Neuronal stem cell (in vitro differentiated cells): Measurements from ENCODE around the gene CCDC8.
"Not testable (repeated sequence)": the region's sequence is repeated elsewhere in the genome, so short reads cannot be mapped to it uniquely, and the experiment has no call there.

Source experiments
- DNase-seq: peaks from one replicate; pipeline ENCODE4 v3.0.0-alpha.2; 2013; ENCODE audit warnings: low spot score
- H2AFZ ChIP-seq: one replicate; pipeline ENCODE4 v1.6.1; 2013; ENCODE audit warnings: mild to moderate bottlenecking, low read length, inconsistent platforms
- H2AK5ac ChIP-seq: 2 replicates; pipeline ENCODE4 v1.6.1; 2013; ENCODE audit warnings: low read depth, mild to moderate bottlenecking, inconsistent platforms, low read length, moderate library complexity, mixed read lengths
- H2BK120ac ChIP-seq: 2 replicates; pipeline ENCODE4 v1.6.1; 2013; ENCODE audit warnings: low read depth, mild to moderate bottlenecking, inconsistent platforms, low read length, moderate library complexity, mixed read lengths
- H2BK12ac ChIP-seq: one replicate; pipeline ENCODE4 v1.6.1; 2013; ENCODE audit warnings: low read length, inconsistent platforms
- H2BK15ac ChIP-seq: 2 replicates; pipeline ENCODE4 v1.6.1; 2013; ENCODE audit warnings: mild to moderate bottlenecking, low read length, inconsistent platforms, mixed read lengths
- H2BK5ac ChIP-seq: one replicate; pipeline ENCODE4 v1.6.1; 2013; ENCODE audit warnings: inconsistent platforms, mild to moderate bottlenecking, low read length, moderate library complexity
- H3K14ac ChIP-seq: one replicate; pipeline ENCODE4 v1.6.1; 2013; ENCODE audit warnings: low read length, inconsistent platforms
- H3K18ac ChIP-seq: 2 replicates; pipeline ENCODE4 v1.6.1; 2013; ENCODE audit warnings: low read length, inconsistent platforms
- H3K23ac ChIP-seq: 2 replicates; pipeline ENCODE4 v1.6.1; 2013; ENCODE audit warnings: low read depth, mild to moderate bottlenecking, mixed read lengths, low read length, inconsistent platforms; ENCODE audit not compliant: poor library complexity
- H3K27ac ChIP-seq: replicated peaks from 3 replicates; pipeline ENCODE4 v1.5.1; 2013; ENCODE audit warnings: low read length, inconsistent platforms
- H3K27me3 ChIP-seq, 3 experiments: 2 replicates each; pipeline ENCODE4 v1.6.1; 2013; ENCODE audit warnings: low read length in 3 of 3, mild to moderate bottlenecking in 2 of 3, inconsistent platforms in 1 of 3, low read depth in 1 of 3, mixed read lengths in 1 of 3, moderate library complexity in 1 of 3; ENCODE audit not compliant: control insufficient read depth in 3 of 3, insufficient read depth in 3 of 3
- H3K36me3 ChIP-seq, 2 donors: replicated peaks in 1 of 2; 2 replicates each; pipeline ENCODE4 v1.6.1; 2013; ENCODE audit warnings: low read length in 2 of 2; ENCODE audit not compliant: control insufficient read depth in 2 of 2, insufficient read depth in 2 of 2
- H3K4ac ChIP-seq: 2 replicates; pipeline ENCODE4 v1.6.1; 2013; ENCODE audit warnings: inconsistent platforms, mild to moderate bottlenecking, low read length, moderate library complexity
- H3K4me1 ChIP-seq, 2 donors: 1 replicate in 1 of 2; 2 replicates in 1 of 2; pipeline ENCODE4 v1.6.1; 2013; ENCODE audit warnings: low read length in 2 of 2, low read depth in 1 of 2; ENCODE audit not compliant: control insufficient read depth in 2 of 2, insufficient read depth in 1 of 2
- H3K4me2 ChIP-seq: one replicate; pipeline ENCODE4 v1.6.1; 2013; ENCODE audit warnings: mild to moderate bottlenecking, low read length, inconsistent platforms; ENCODE audit not compliant: insufficient read depth, poor library complexity, severe bottlenecking
- H3K4me3 ChIP-seq, 2 donors: 2 replicates each; pipeline ENCODE4 v1.5.1; 2013; ENCODE audit warnings: low read length in 2 of 2, mild to moderate bottlenecking in 2 of 2, inconsistent platforms in 1 of 2, moderate library complexity in 1 of 2
- H3K79me1 ChIP-seq: one replicate; pipeline ENCODE4 v1.6.1; 2013; ENCODE audit warnings: low read depth, mild to moderate bottlenecking, inconsistent platforms, low read length, moderate library complexity
- H3K9ac ChIP-seq: one replicate; pipeline ENCODE4 v1.6.1; 2013; ENCODE audit warnings: mild to moderate bottlenecking, low read depth, low read length, inconsistent platforms; ENCODE audit not compliant: poor library complexity
- H3K9me3 ChIP-seq, 2 donors: replicated peaks in 1 of 2; 2 replicates each; pipeline versions ENCODE3 to v1.6.1; 2013; ENCODE audit warnings: low read length in 2 of 2, mild to moderate bottlenecking in 2 of 2, inconsistent platforms in 1 of 2, low read depth in 1 of 2, mixed read lengths in 1 of 2, moderate library complexity in 1 of 2; ENCODE audit not compliant: control insufficient read depth in 2 of 2, insufficient read depth in 1 of 2
- H4K8ac ChIP-seq: one replicate; pipeline ENCODE4 v1.6.1; 2013; ENCODE audit warnings: low read depth, mild to moderate bottlenecking, inconsistent platforms, low read length, moderate library complexity
- H4K91ac ChIP-seq: one replicate; pipeline ENCODE4 v1.6.1; 2013; ENCODE audit warnings: low read length, low read depth, mild to moderate bottlenecking, inconsistent platforms; ENCODE audit not compliant: poor library complexity
- WGBS, 2 donors: extraction: QIAGEN DNeasy Blood & Tissue Kit; methylation state at CpG; one replicate each; pipeline ENCODE4 v1.1.7; 2013; ENCODE audit warnings: missing lambda C conversion rate in 2 of 2, mixed read lengths in 1 of 2; ENCODE audit not compliant: insufficient read length in 2 of 2, insufficient replicate concordance in 1 of 2; ENCODE audit errors: extremely low coverage in 2 of 2; 5-methylcytosine and 5-hydroxymethylcytosine counted together

The CCDC8 gene

GRCh38 chr19:46376241-46377153 lies 36.9 kb downstream of the CCDC8 start:
- H2BK15ac ChIP-seq = no peak overlapping the region
- H3K4me3 ChIP-seq = peak overlapping the region in 1 of 2 donors; percentile 54
- H2AFZ ChIP-seq = no peak overlapping the region
- H3K36me3 ChIP-seq = peaks cover 21 to 93% of the 10 kb centered on the region in 2 donors
- H2BK12ac ChIP-seq = no peak overlapping the region
- H3K4me2 ChIP-seq = no peak overlapping the region
- H3K4ac ChIP-seq = no peak overlapping the region
- H3K9me3 ChIP-seq = peaks cover 2 to 9% of the 10 kb centered on the region in 2 donors
- no peak overlapping the region for H3K18ac ChIP-seq
- no peak overlapping the region for H4K91ac ChIP-seq
- H3K23ac ChIP-seq = no peak overlapping the region
- H2AK5ac ChIP-seq = no peak overlapping the region
- H4K8ac ChIP-seq = no peak overlapping the region
- H2BK120ac ChIP-seq = no peak overlapping the region
- DNase-seq = no peak
- peaks cover 16 to 17% of the 10 kb centered on the region in 2 donors for H3K4me1 ChIP-seq
- no peak overlapping the region for H3K14ac ChIP-seq
- H2BK5ac ChIP-seq = no peak overlapping the region
- H3K79me1 ChIP-seq = peaks cover 6% of the 10 kb centered on the region
- no peaks in the 10 kb centered on the region for H3K27me3 ChIP-seq
- no CpG with 5 or more reads among the region's 20 CpGs for WGBS, 2 donors
- H3K9ac ChIP-seq = no peak overlapping the region
- H3K27ac ChIP-seq = no peak overlapping the region

GRCh38 chr19:46375476-46376067 lies 37.8 kb downstream of the CCDC8 start:
- H3K4me2 ChIP-seq, H4K8ac ChIP-seq, H3K27me3 ChIP-seq, H2BK15ac ChIP-seq, H3K23ac ChIP-seq, H3K4ac ChIP-seq, H3K27ac ChIP-seq, H2BK12ac ChIP-seq, H2AK5ac ChIP-seq, H3K14ac ChIP-seq, H2BK5ac ChIP-seq, H2AFZ ChIP-seq, H3K4me3 ChIP-seq, DNase-seq, H2BK120ac ChIP-seq, H3K9ac ChIP-seq, H4K91ac ChIP-seq, H3K9me3 ChIP-seq, H3K18ac ChIP-seq: not testable (repeated sequence)
- Histone ChIP-seq H3K4me1 (peaks cover 16 to 18% of the 10 kb centered on the region in 2 donors), H3K36me3 (peaks cover 20 to 91% of the 10 kb centered on the region in 2 donors), H3K79me1 (peaks cover 12% of the 10 kb centered on the region)
- no CpG with 5 or more reads among the region's 22 CpGs for WGBS, 2 donors

- Histone ChIP-seq H2AFZ (no peak overlapping the region), H2BK5ac (peak overlapping the region; percentile 2), H3K14ac (no peak overlapping the region), H4K91ac (no peak overlapping the region), H2AK5ac (peak overlapping the region; percentile 96), H2BK15ac (no peak overlapping the region), H2BK120ac (peak overlapping the region; percentile 10), H3K23ac (no peak overlapping the region), H3K79me1 (peaks cover 14% of the 10 kb centered on the region), H3K9me3 (peaks cover 0 to 2% of the 10 kb centered on the region in 2 donors), H3K9ac (no peak overlapping the region), H3K4me1 (peaks cover 16 to 18% of the 10 kb centered on the region in 2 donors), H3K27me3 (no peaks in the 10 kb centered on the region), H3K4me2 (no peak overlapping the region), H3K27ac (no peak overlapping the region), H2BK12ac (no peak overlapping the region), H3K4me3 (no peak overlapping the region), H3K18ac (peak overlapping the region; percentile 62), H3K36me3 (peaks cover 20 to 89% of the 10 kb centered on the region in 2 donors), H3K4ac (no peak overlapping the region), H4K8ac (no peak overlapping the region)
- no peak for DNase-seq
- WGBS, 2 donors = no CpG with 5 or more reads among the region's 21 CpGs
Observed at GRCh38 chr19:46374536-46375475, 38.6 kb downstream of the CCDC8 start.
